Neural crest cell (in vitro differentiated cells): ENCODE results near the gene LRP1-AS. TPM values are rescaled to one million over a fixed set of nuclear protein-coding genes. Genes with fewer than 3 reads are reported as not detected.

Experiments
- DNase-seq: peaks from one replicate; pipeline ENCODE4 v3.0.0; 2021; ENCODE audit warnings: low read depth, mixed read lengths, low spot score
- H3K27ac Mint-ChIP-seq: one replicate; pipeline ENCODE4 v1.8.0; 2021; ENCODE audit warnings: mild to moderate bottlenecking, mixed read lengths; ENCODE audit not compliant: unreplicated experiment
- H3K27me3 Mint-ChIP-seq: 2 replicates; pipeline ENCODE4 v1.8.0; 2021; ENCODE audit warnings: low read depth, mild to moderate bottlenecking, mixed read lengths
- H3K36me3 Mint-ChIP-seq: 2 replicates; pipeline ENCODE4 v1.8.0; 2021; ENCODE audit warnings: low read depth, mild to moderate bottlenecking, mixed read lengths
- H3K4me1 Mint-ChIP-seq: 2 replicates; pipeline ENCODE4 v1.8.0; 2021; ENCODE audit warnings: mixed read lengths
- H3K4me3 Mint-ChIP-seq: one replicate; pipeline ENCODE4 v1.8.0; 2021; ENCODE audit warnings: mild to moderate bottlenecking, mixed read lengths
- H3K9me3 Mint-ChIP-seq: 2 replicates; pipeline ENCODE4 v1.8.0; 2021; ENCODE audit warnings: mixed read lengths
- CTCF ChIP-seq: fragments of 200-600 bp; sonication (generic); conservative IDR thresholded peaks from 2 replicates; pipeline ENCODE4 v1.5.0; 2021; ENCODE audit warnings: antibody characterized with exemption, mild to moderate bottlenecking
- total RNA-seq: library from RNA; stranded (reverse); gene quantifications from 2 replicates; pipeline ENCODE4 v1.2.1, GENCODE V29; 2021

Gene LRP1-AS
- total RNA-seq, 1 donor from 2014 or later: not detected

- H3K4me3 Mint-ChIP-seq: no peak overlapping the region
- H3K27ac Mint-ChIP-seq: no peak overlapping the region
- H3K36me3 Mint-ChIP-seq: peaks cover 24% of the 10 kb centered on the region
- H3K9me3 Mint-ChIP-seq: no peaks in the 10 kb centered on the region
- no peaks in the 10 kb centered on the region for H3K27me3 Mint-ChIP-seq
- no peak for TF ChIP-seq CTCF
- no peak for DNase-seq
- H3K4me1 Mint-ChIP-seq: no peaks in the 10 kb centered on the region
Measured at GRCh38 chr12:57158186-57158585, 10.8 kb upstream of the LRP1-AS start.

GRCh38 chr12:57157588-57158173 lies 10.3 kb upstream of the LRP1-AS start:
- DNase-seq: no peak
- Mint-ChIP-seq H3K27ac (no peak overlapping the region), H3K27me3 (no peaks in the 10 kb centered on the region), H3K4me1 (no peaks in the 10 kb centered on the region), H3K9me3 (no peaks in the 10 kb centered on the region), H3K4me3 (no peak overlapping the region), H3K36me3 (peaks cover 24% of the 10 kb centered on the region)
- TF ChIP-seq CTCF: no peak

GRCh38 chr12:57156701-57157403 lies 9.4 kb upstream of the LRP1-AS start:
- peaks cover 17% of the 10 kb centered on the region for H3K36me3 Mint-ChIP-seq
- no peak overlapping the region for H3K27ac Mint-ChIP-seq
- no peak for DNase-seq
- no peak for TF ChIP-seq CTCF
- no peaks in the 10 kb centered on the region for H3K27me3 Mint-ChIP-seq
- H3K9me3 Mint-ChIP-seq: no peaks in the 10 kb centered on the region
- no peaks in the 10 kb centered on the region for H3K4me1 Mint-ChIP-seq
- no peak overlapping the region for H3K4me3 Mint-ChIP-seq

GRCh38 chr12:57154804-57155434 lies 7.5 kb upstream of the LRP1-AS start:
- H3K9me3 Mint-ChIP-seq: no peaks in the 10 kb centered on the region
- no peak for DNase-seq
- H3K4me1 Mint-ChIP-seq: no peaks in the 10 kb centered on the region
- TF ChIP-seq CTCF: no peak
- peaks cover 10% of the 10 kb centered on the region for H3K36me3 Mint-ChIP-seq
- no peaks in the 10 kb centered on the region for H3K27me3 Mint-ChIP-seq
- H3K4me3 Mint-ChIP-seq: no peak overlapping the region
- H3K27ac Mint-ChIP-seq: no peak overlapping the region

- H3K9me3 Mint-ChIP-seq: no peaks in the 10 kb centered on the region
- H3K36me3 Mint-ChIP-seq: peaks cover 10% of the 10 kb centered on the region
- no peak for TF ChIP-seq CTCF
- no peak overlapping the region for H3K4me3 Mint-ChIP-seq
- H3K27me3 Mint-ChIP-seq: no peaks in the 10 kb centered on the region
- no peak for DNase-seq
- H3K4me1 Mint-ChIP-seq: no peaks in the 10 kb centered on the region
- H3K27ac Mint-ChIP-seq: no peak overlapping the region
Measured at GRCh38 chr12:57154076-57154475, 6.7 kb upstream of the LRP1-AS start.
